Hematopoietic multipotent progenitor cell treated with erythropoietin and hydrocortisone succinate and interleukin-3 and kit ligand, for 15 days (in vitro differentiated cells): Measurements from ENCODE around the gene TRA2B.

ENCODE experiments used
- DNase-seq: peaks from one replicate; pipeline ENCODE4 v3.0.0-alpha.2; 2015; ENCODE audit warnings: low spot score

The TRA2B gene

GRCh38 chr3:185937689-185938374 is at the start of gene TRA2B:
TSS of gene TRA2B (minus strand) at chr3:185938014. CDS start at chr3:185937860, 154 bp downstream.
- peak; percentile 98 for DNase-seq

- no peak for DNase-seq
These were observed 48.5 kb upstream of the TRA2B start for GRCh38 chr3:185986198-185986777.

GRCh38 chr3:185984203-185984602 is 46.4 kb upstream of the TRA2B start:
- DNase-seq = no peak

GRCh38 chr3:185983495-185984141 is 45.8 kb upstream of the TRA2B start:
- peak; percentile 78 for DNase-seq

GRCh38 chr3:185982632-185983031 is 44.8 kb upstream of the TRA2B start:
- no peak for DNase-seq

GRCh38 chr3:185981621-185982020 is 43.8 kb upstream of the TRA2B start:
- DNase-seq = no peak

- no peak for DNase-seq
These were observed 41.9 kb upstream of the TRA2B start for GRCh38 chr3:185979721-185980121.

- DNase-seq = no peak
These were observed 40.7 kb upstream of the TRA2B start for GRCh38 chr3:185978516-185978915.

- DNase-seq = no peak
These were observed 39.8 kb upstream of the TRA2B start for GRCh38 chr3:185977679-185978040.

- DNase-seq = peak; percentile 73
These were observed 39.3 kb upstream of the TRA2B start for GRCh38 chr3:185976977-185977678.

GRCh38 chr3:185976100-185976499 is 38.3 kb upstream of the TRA2B start:
- DNase-seq = no peak

GRCh38 chr3:185971579-185971978 is 33.8 kb upstream of the TRA2B start:
- no peak for DNase-seq

- DNase-seq = no peak
These were observed 30.4 kb upstream of the TRA2B start for GRCh38 chr3:185968168-185968567.

- DNase-seq = no peak
These were observed 28.8 kb upstream of the TRA2B start for GRCh38 chr3:185966655-185967054.

- DNase-seq = no peak
These were observed 27.7 kb upstream of the TRA2B start for GRCh38 chr3:185965496-185965895.

GRCh38 chr3:185961675-185962232 is 23.9 kb upstream of the TRA2B start:
- no peak for DNase-seq

- DNase-seq = no peak
These were observed 22.9 kb upstream of the TRA2B start for GRCh38 chr3:185960522-185961288.

- no peak for DNase-seq
These were observed 22.1 kb upstream of the TRA2B start for GRCh38 chr3:185959609-185960521.

- no peak for DNase-seq
These were observed 20.8 kb upstream of the TRA2B start for GRCh38 chr3:185958626-185959025.

- no peak for DNase-seq
These were observed 18.4 kb upstream of the TRA2B start for GRCh38 chr3:185956244-185956643.

GRCh38 chr3:185954366-185954723 is 16.5 kb upstream of the TRA2B start:
- no peak for DNase-seq
